Measurements from ENCODE around the gene MED25. TPM values are rescaled to one million over a fixed set of nuclear protein-coding genes. Genes with fewer than 3 reads are reported as not detected.

The MED25 gene
- total and polyA plus RNA-seq, 2 experiments from 2014 or later = 45.6 to 58.6 TPM

GRCh38 chr19:49807058-49807903, 10.8 kb upstream of the MED25 start:
- H3K36me3 Mint-ChIP-seq (ENCODE audit: low read depth) = peaks cover 42% of the 10 kb centered on the region
- no peaks in the 10 kb centered on the region; the same call in 2 of the 3 replicates for H3K9me3 Mint-ChIP-seq
- Histone ChIP-seq H3K27ac (ENCODE audit: low read depth) (no peak overlapping the region), H3K4me1 (ENCODE audit: insufficient read depth) (peaks cover 29% of the 10 kb centered on the region; the same call in 1 of the 2 replicates), H4K20me1 (replicated peaks; ENCODE audit: insufficient read depth) (no peaks in the 10 kb centered on the region; the same call in 1 of the 2 replicates), H3K4me2 (no peak overlapping the region), H3K36me3 (ENCODE audit: insufficient read depth) (no peaks in the 10 kb centered on the region; the same call in 1 of the 2 replicates), H3K79me2 (replicated peaks; ENCODE audit: insufficient read depth) (no peaks in the 10 kb centered on the region), H2AFZ (no peak overlapping the region), H3K4me3 (no peak overlapping the region), H3F3A (replicated peaks; ENCODE audit: low read depth) (peaks cover 35% of the 10 kb centered on the region), H3K27me3 (ENCODE audit: insufficient read depth) (no peaks in the 10 kb centered on the region), H3K9me2 (ENCODE audit: insufficient read depth) (no peaks in the 10 kb centered on the region)
- ATAC-seq (no peak), DNase-seq (ENCODE audit: low spot score) (no peak)
- peaks cover 36% of the 10 kb centered on the region for H3K4me1 Mint-ChIP-seq
- no peak overlapping the region; the same call in 2 of the 3 replicates for H3K4me3 Mint-ChIP-seq
- peaks cover 25% of the 10 kb centered on the region for H3K27me3 Mint-ChIP-seq (ENCODE audit: insufficient read depth, low read depth, poor library complexity)
- TF ChIP-seq POLR2AphosphoS5 (IDR thresholded peaks at IDR 0.05; ENCODE audit: low read depth) = no peak
- no peak for TF ChIP-seq ZNF331 (CRISPR knock-in tag; IDR thresholded peaks at IDR 0.05; ENCODE audit: low read depth)
- TF ChIP-seq EZH2phosphoT487 (IDR thresholded peaks at IDR 0.05; ENCODE audit: unreplicated experiment) = no peak
- TF ChIP-seq, protein P1, sequence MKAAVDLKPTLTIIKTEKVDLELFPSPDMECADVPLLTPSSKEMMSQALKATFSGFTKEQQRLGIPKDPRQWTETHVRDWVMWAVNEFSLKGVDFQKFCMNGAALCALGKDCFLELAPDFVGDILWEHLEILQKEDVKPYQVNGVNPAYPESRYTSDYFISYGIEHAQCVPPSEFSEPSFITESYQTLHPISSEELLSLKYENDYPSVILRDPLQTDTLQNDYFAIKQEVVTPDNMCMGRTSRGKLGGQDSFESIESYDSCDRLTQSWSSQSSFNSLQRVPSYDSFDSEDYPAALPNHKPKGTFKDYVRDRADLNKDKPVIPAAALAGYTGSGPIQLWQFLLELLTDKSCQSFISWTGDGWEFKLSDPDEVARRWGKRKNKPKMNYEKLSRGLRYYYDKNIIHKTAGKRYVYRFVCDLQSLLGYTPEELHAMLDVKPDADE (IDR thresholded peaks at IDR 0.05) = no peak
- TF ChIP-seq, protein P2, sequence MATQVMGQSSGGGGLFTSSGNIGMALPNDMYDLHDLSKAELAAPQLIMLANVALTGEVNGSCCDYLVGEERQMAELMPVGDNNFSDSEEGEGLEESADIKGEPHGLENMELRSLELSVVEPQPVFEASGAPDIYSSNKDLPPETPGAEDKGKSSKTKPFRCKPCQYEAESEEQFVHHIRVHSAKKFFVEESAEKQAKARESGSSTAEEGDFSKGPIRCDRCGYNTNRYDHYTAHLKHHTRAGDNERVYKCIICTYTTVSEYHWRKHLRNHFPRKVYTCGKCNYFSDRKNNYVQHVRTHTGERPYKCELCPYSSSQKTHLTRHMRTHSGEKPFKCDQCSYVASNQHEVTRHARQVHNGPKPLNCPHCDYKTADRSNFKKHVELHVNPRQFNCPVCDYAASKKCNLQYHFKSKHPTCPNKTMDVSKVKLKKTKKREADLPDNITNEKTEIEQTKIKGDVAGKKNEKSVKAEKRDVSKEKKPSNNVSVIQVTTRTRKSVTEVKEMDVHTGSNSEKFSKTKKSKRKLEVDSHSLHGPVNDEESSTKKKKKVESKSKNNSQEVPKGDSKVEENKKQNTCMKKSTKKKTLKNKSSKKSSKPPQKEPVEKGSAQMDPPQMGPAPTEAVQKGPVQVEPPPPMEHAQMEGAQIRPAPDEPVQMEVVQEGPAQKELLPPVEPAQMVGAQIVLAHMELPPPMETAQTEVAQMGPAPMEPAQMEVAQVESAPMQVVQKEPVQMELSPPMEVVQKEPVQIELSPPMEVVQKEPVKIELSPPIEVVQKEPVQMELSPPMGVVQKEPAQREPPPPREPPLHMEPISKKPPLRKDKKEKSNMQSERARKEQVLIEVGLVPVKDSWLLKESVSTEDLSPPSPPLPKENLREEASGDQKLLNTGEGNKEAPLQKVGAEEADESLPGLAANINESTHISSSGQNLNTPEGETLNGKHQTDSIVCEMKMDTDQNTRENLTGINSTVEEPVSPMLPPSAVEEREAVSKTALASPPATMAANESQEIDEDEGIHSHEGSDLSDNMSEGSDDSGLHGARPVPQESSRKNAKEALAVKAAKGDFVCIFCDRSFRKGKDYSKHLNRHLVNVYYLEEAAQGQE (IDR thresholded peaks at IDR 0.05; ENCODE audit: unreplicated experiment) = no peak
- TF ChIP-seq, protein P3, sequence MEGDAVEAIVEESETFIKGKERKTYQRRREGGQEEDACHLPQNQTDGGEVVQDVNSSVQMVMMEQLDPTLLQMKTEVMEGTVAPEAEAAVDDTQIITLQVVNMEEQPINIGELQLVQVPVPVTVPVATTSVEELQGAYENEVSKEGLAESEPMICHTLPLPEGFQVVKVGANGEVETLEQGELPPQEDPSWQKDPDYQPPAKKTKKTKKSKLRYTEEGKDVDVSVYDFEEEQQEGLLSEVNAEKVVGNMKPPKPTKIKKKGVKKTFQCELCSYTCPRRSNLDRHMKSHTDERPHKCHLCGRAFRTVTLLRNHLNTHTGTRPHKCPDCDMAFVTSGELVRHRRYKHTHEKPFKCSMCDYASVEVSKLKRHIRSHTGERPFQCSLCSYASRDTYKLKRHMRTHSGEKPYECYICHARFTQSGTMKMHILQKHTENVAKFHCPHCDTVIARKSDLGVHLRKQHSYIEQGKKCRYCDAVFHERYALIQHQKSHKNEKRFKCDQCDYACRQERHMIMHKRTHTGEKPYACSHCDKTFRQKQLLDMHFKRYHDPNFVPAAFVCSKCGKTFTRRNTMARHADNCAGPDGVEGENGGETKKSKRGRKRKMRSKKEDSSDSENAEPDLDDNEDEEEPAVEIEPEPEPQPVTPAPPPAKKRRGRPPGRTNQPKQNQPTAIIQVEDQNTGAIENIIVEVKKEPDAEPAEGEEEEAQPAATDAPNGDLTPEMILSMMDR (conservative IDR thresholded peaks at IDR 0.05; ENCODE audit: low read depth in 2 of 2) = no peak
- no peak for TF ChIP-seq CREB1 (CRISPR knock-in tag; IDR thresholded peaks at IDR 0.05; ENCODE audit: low read depth)
- TF ChIP-seq, protein P4, sequence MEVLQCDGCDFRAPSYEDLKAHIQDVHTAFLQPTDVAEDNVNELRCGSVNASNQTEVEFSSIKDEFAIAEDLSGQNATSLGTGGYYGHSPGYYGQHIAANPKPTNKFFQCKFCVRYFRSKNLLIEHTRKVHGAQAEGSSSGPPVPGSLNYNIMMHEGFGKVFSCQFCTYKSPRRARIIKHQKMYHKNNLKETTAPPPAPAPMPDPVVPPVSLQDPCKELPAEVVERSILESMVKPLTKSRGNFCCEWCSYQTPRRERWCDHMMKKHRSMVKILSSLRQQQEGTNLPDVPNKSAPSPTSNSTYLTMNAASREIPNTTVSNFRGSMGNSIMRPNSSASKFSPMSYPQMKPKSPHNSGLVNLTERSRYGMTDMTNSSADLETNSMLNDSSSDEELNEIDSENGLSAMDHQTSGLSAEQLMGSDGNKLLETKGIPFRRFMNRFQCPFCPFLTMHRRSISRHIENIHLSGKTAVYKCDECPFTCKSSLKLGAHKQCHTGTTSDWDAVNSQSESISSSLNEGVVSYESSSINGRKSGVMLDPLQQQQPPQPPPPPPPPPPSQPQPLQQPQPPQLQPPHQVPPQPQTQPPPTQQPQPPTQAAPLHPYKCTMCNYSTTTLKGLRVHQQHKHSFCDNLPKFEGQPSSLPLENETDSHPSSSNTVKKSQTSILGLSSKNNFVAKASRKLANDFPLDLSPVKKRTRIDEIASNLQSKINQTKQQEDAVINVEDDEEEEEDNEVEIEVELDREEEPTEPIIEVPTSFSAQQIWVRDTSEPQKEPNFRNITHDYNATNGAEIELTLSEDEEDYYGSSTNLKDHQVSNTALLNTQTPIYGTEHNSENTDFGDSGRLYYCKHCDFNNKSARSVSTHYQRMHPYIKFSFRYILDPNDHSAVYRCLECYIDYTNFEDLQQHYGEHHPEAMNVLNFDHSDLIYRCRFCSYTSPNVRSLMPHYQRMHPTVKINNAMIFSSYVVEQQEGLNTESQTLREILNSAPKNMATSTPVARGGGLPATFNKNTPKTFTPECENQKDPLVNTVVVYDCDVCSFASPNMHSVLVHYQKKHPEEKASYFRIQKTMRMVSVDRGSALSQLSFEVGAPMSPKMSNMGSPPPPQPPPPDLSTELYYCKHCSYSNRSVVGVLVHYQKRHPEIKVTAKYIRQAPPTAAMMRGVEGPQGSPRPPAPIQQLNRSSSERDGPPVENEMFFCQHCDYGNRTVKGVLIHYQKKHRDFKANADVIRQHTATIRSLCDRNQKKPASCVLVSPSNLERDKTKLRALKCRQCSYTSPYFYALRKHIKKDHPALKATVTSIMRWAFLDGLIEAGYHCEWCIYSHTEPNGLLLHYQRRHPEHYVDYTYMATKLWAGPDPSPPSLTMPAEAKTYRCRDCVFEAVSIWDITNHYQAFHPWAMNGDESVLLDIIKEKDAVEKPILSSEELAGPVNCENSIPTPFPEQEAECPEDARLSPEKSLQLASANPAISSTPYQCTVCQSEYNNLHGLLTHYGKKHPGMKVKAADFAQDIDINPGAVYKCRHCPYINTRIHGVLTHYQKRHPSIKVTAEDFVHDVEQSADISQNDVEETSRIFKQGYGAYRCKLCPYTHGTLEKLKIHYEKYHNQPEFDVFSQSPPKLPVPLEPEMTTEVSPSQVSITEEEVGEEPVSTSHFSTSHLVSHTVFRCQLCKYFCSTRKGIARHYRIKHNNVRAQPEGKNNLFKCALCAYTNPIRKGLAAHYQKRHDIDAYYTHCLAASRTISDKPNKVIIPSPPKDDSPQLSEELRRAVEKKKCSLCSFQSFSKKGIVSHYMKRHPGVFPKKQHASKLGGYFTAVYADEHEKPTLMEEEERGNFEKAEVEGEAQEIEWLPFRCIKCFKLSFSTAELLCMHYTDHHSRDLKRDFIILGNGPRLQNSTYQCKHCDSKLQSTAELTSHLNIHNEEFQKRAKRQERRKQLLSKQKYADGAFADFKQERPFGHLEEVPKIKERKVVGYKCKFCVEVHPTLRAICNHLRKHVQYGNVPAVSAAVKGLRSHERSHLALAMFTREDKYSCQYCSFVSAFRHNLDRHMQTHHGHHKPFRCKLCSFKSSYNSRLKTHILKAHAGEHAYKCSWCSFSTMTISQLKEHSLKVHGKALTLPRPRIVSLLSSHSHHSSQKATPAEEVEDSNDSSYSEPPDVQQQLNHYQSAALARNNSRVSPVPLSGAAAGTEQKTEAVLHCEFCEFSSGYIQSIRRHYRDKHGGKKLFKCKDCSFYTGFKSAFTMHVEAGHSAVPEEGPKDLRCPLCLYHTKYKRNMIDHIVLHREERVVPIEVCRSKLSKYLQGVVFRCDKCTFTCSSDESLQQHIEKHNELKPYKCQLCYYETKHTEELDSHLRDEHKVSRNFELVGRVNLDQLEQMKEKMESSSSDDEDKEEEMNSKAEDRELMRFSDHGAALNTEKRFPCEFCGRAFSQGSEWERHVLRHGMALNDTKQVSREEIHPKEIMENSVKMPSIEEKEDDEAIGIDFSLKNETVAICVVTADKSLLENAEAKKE (CRISPR knock-in tag; IDR thresholded peaks at IDR 0.05) = no peak
- no peak for TF ChIP-seq ZNF114 (CRISPR knock-in tag; IDR thresholded peaks at IDR 0.05)
- no peak for TF ChIP-seq STAT1 (IDR thresholded peaks at IDR 0.05; ENCODE audit: unreplicated experiment)
- no peak for TF ChIP-seq JUNB (IDR thresholded peaks at IDR 0.05; ENCODE audit: unreplicated experiment)
- TF ChIP-seq EZH2 (IDR thresholded peaks at IDR 0.05; ENCODE audit: low read depth, unreplicated experiment) = no peak
- TF ChIP-seq NANOG (IDR thresholded peaks at IDR 0.05; ENCODE audit: borderline replicate concordance) = no peak
- no peak overlapping the region for H3K27ac Mint-ChIP-seq

All from GM23338 (cell line).